HepG2 (cell line): Measurements from ENCODE around the gene DDX54. TPM values are rescaled to one million over a fixed set of nuclear protein-coding genes. Genes with fewer than 3 reads are reported as not detected.

Source experiments
- ATF1 ChIP-seq: IDR thresholded peaks from 2 replicates; pipeline ENCODE4 v1.6.1; 2016; ENCODE audit warnings: mild to moderate bottlenecking, control low read depth
- GRHL1 ChIP-seq: sonication (generic); formaldehyde crosslinking; conservative IDR thresholded peaks from 2 replicates; pipeline ENCODE4 v1.8.0; 2022; ENCODE audit warnings: missing genetic modification reagents
- HOXD1 ChIP-seq: sonication (generic); formaldehyde crosslinking; IDR thresholded peaks from 2 replicates; pipeline ENCODE4 v1.5.0; 2020; ENCODE audit warnings: missing genetic modification reagents
- IRF1 ChIP-seq: sonication (generic); formaldehyde crosslinking; IDR thresholded peaks from 2 replicates; pipeline ENCODE4 v1.4.0; 2020; ENCODE audit warnings: low read depth, mild to moderate bottlenecking, missing genetic modification reagents
- KDM6A ChIP-seq: IDR thresholded peaks from 2 replicates; pipeline ENCODE4 v1.6.1; 2016; ENCODE audit warnings: low read depth
- MLLT10 ChIP-seq: sonication (generic); formaldehyde crosslinking; IDR thresholded peaks from 2 replicates; pipeline ENCODE4 v1.4.0; 2020; ENCODE audit warnings: missing genetic modification reagents
- NFYB ChIP-seq: sonication (generic); formaldehyde crosslinking; IDR thresholded peaks from 2 replicates; pipeline ENCODE4 v1.4.0; 2020; ENCODE audit warnings: missing genetic modification reagents
- PRDM10 ChIP-seq: sonication (generic); formaldehyde crosslinking; IDR thresholded peaks from 2 replicates; pipeline ENCODE4 v1.4.0; 2020; ENCODE audit warnings: low read depth, missing genetic modification reagents
- PRDM15 ChIP-seq: sonication (generic); formaldehyde crosslinking; IDR thresholded peaks from 2 replicates; pipeline ENCODE4 v1.4.0; 2020; ENCODE audit warnings: missing genetic modification reagents
- RARA ChIP-seq: IDR thresholded peaks from 2 replicates; pipeline ENCODE4 v1.6.1; 2016; ENCODE audit warnings: missing genetic modification reagents, missing compliant biosample characterization
- REPIN1 ChIP-seq: sonication (generic); formaldehyde crosslinking; IDR thresholded peaks from 2 replicates; pipeline ENCODE4 v1.8.0; 2022; ENCODE audit warnings: missing genetic modification reagents, low read depth, mild to moderate bottlenecking, borderline replicate concordance
- SMAD3 ChIP-seq: sonication (generic); formaldehyde crosslinking; IDR thresholded peaks from 2 replicates; pipeline ENCODE4 v1.4.0; 2020; ENCODE audit warnings: missing genetic modification reagents
- STAG1 ChIP-seq: sonication (generic); formaldehyde crosslinking; IDR thresholded peaks from 2 replicates; pipeline ENCODE4 v1.4.0; 2020; ENCODE audit warnings: missing genetic modification reagents
- ZNF274 ChIP-seq: sonication (generic); formaldehyde crosslinking; IDR thresholded peaks from 2 replicates; pipeline ENCODE4 v1.5.1; 2020; ENCODE audit warnings: mild to moderate bottlenecking, missing genetic modification reagents
- ZNF333 ChIP-seq: sonication (generic); formaldehyde crosslinking; IDR thresholded peaks from 2 replicates; pipeline ENCODE4 v1.4.0; 2020; ENCODE audit warnings: mild to moderate bottlenecking, missing genetic modification reagents, borderline replicate concordance
- ZNF33B ChIP-seq: sonication (generic); formaldehyde crosslinking; IDR thresholded peaks from 2 replicates; pipeline ENCODE4 v1.5.1; 2020; ENCODE audit warnings: mild to moderate bottlenecking, missing genetic modification reagents
- ZSCAN29 ChIP-seq: sonication (generic); formaldehyde crosslinking; conservative IDR thresholded peaks from 2 replicates; pipeline ENCODE4 v1.4.0; 2020; ENCODE audit warnings: mild to moderate bottlenecking, missing genetic modification reagents
- ZZZ3 ChIP-seq: sonication (generic); formaldehyde crosslinking; IDR thresholded peaks from 2 replicates; pipeline ENCODE4 v1.4.0; 2020; ENCODE audit warnings: missing genetic modification reagents, mild to moderate bottlenecking, borderline replicate concordance
- polyA plus RNA-seq, 8 experiments: library from polyadenylated mRNA; depleted of rRNA in 3 of 8; stranded (reverse) in 7 of 8; unstranded in 1 of 8; fragments of >200 nt; fragmentation: Illumina TruSeq in 4 of 8; extraction: Trizol in 4 of 8; gene quantifications; 2 replicates each; pipeline versions ENCODE4 v1.2.1 to v1.2.3, GENCODE V29; 2011 to 2016; ENCODE audit warnings: low read depth in 4 of 8, missing spikeins in 1 of 8, mixed read lengths in 1 of 8; ENCODE audit not compliant: insufficient read depth in 1 of 8
- total RNA-seq, 5 experiments: library from RNA; depleted of rRNA; stranded (reverse); fragments of >200 nt; fragmentation: Illumina TruSeq; extraction: Trizol; gene quantifications; 2 replicates each; pipeline ENCODE4 v1.2.3, GENCODE V29; 2016; ENCODE audit warnings: low read depth in 1 of 5

The DDX54 gene
- total and polyA plus RNA-seq, 2 of the 13 experiments (the other 11 are each of a cell fraction or from before 2014, with no cell fraction given), result 59.7 to 61.1 TPM

GRCh38 chr12:113185180-113186032, at the start of gene DDX54, which contains the start of gene RITA1 (continued):
- TF ChIP-seq GRHL1 (CRISPR knock-in tag) (no peak), ZNF274 (peak; percentile 89; the same call in 1 of the 2 replicates), NFYB (no peak), ZSCAN29 (CRISPR knock-in tag) (no peak), ATF1 (CRISPR knock-in tag) (no peak), RARA (CRISPR knock-in tag) (no peak; the same call in none of the 2 replicates), PRDM10 (CRISPR knock-in tag) (peak; percentile 100), HOXD1 (CRISPR knock-in tag) (no peak), MLLT10 (no peak), SMAD3 (CRISPR knock-in tag) (no peak), REPIN1 (CRISPR knock-in tag) (no peak), ZNF333 (peak; percentile 11; the same call in 1 of the 2 replicates), ZZZ3 (CRISPR knock-in tag) (peak; percentile 87), ZNF33B (CRISPR knock-in tag) (peak; percentile 88; the same call in 1 of the 2 replicates), STAG1 (CRISPR knock-in tag) (peak; percentile 9; the same call in 1 of the 2 replicates), KDM6A (CRISPR knock-in tag) (no peak), IRF1 (CRISPR knock-in tag) (no peak), PRDM15 (no peak)
